GM19468 (cell line): ENCODE results near the gene SLC15A4.
A peak's percentile ranks its signal among the peaks of the same experiment; 100 is the strongest.
"Not testable (repeated sequence)": the region's sequence is repeated elsewhere in the genome, so short reads cannot be mapped to it uniquely, and the experiment has no call there.

Source experiments
- ATAC-seq: cut with Tn5 transposase; IDR thresholded peaks from one replicate; pipeline ENCODE4 v1.9.1; 2021; ENCODE audit warnings: mild to moderate bottlenecking, moderate library complexity, moderate number of reproducible peaks; ENCODE audit not compliant: unreplicated experiment; ENCODE audit errors: extremely low read depth

Gene SLC15A4

DNA sequence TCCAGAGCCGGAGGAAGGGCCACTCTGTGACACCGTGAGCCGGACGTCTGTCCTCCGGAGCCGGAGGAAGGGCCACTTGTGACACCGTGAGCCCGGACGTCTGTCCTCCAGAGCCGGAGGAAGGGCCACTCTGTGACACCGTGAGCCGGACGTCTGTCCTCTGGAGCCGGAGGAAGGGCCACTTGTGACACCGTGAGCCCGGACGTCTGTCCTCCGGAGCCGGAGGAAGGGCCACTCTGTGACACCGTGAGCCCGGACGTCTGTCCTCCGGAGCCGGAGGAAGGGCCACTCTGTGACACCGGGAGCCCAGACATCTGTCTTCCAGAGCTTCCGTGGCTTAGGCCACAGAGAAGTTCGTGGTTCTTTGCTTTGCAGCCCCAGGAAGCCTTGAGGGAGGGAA, 22.9 kb upstream of the SLC15A4 start:
- ATAC-seq, result not testable (repeated sequence)

DNA sequence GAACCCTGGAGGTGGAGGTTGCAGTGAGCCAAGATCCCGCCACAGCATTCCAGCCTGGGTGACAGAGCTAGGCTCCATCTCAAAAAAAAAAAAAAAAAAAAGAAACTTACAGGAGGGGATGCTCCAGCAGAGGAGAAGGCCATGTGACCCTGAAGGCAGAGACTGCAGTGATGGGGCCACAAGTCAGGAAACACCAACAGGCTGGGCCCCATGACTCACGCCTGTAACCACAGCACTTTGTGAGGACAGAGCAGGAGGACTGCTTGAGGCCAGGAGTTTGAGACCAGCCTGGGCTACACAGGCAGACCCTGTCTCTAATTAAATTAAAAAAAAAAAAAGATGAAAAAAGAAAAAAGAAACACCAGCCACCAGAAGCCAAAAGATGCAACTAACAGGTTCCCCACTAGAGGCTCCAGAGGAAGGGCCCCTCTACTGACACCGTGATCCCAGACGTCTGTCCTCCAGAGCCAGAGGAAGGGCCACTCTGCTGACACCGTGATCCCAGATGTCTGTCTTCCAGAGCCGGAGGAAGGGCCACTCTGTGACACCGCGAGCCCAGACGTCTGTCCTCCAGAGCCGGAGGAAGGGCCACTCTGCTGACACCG, 20.4 kb upstream of the SLC15A4 start:
- no peak for ATAC-seq

DNA sequence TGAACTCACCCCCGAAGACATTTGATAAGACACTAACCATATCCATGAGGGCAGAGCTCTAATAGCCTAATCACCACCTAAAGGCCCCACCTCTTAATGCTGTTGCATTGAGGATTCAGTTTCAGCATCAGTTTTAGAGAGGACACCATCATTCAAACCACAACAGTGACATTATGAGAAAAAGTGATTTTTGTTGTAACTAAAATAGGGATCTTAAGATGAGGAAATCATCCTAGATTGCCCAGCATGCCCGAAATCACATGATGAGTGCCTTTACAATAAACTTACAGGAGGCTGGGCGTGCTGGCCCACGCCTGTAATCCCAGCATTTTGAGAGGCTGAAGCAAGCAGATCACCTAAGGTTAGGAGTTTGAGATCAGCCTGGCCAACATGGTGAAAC, 19.8 kb upstream of the SLC15A4 start:
- ATAC-seq, result no peak

DNA sequence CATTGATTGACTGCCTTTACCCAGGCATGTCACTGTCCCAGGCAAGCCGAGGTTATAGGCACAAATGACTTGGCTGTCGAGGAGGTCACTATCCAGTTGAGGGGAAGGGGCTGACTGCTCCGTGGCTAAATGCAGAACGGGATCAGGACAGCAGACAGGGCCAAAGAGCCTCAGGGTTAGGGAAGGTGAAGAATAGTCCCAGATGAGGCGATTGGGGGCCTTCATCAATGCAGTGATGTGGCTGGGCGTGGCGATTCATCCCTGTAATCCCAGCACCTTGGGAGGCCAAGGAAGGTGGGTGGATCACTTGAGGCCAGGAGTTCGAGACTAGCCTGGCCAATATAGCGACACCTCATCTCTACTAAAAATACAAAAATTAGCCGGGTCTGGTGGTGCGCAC, 18.8 kb upstream of the SLC15A4 start:
- ATAC-seq, result no peak

DNA sequence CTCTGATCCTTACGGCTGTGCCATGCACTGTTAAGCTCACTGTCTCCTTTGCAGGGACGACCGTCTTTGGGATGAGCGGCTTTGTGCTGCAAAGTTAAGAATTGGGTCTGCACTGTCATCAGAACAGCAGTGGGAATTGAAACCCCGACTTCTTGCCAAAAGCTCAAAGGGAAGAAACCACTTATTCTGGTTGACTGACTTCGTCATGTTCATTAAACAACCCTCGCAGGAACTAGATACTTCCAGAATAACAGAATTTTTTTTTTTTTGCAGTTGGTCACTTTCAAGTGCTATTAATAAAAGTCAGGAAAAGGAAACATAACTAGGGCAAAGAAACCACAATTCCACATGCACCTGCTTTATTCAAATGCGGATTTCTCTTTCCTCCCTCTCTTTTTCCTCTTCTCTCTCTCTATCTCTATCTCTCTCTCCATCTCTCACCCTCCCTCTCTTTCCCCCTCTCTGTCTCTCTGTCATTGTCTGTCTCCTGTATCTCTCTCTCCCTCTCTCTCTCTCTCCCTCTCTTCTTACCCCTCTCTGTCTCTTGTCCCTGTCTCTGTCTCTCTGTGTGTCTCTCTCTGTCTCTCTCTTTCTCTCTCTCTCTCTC, 17.2 kb upstream of the SLC15A4 start:
- peak; percentile 38 for ATAC-seq

DNA sequence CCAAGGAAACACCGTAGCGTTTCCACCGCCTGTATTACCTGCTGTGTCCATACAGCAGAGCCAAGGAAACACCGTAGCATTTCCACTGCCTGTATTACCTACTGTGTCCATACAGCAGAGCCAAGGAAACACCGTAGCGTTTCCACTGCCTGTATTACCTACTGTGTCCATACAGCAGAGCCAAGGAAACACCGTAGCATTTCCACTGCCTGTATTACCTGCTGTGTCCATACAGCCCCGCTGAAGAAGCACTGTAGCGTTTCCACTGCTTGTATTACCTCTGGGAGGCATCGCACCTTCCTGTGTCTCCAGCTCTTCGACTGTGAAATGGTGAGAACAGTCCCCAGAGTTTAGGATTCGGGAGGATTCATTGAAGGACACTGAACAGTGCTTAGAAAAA, 16.1 kb upstream of the SLC15A4 start:
- not testable (repeated sequence) for ATAC-seq

DNA sequence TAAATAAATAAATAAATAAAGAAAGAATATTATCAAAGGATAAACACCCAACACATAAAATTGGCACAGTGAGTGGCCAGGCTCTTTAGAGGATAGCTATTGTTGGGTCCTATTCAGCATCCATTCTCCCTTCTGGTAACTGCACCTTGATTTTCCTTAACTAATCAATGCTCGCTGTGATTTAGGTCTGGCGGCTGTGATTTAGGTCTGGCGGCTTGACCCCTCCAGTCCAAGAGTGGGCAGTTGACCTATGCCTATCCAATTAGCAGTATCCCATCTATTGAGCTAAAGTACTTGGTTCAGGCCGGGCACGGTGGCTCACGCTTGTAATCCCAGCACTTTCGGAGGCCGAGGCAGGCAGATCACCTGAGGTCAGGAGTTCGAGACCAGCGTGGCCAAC, 9.7 kb upstream of the SLC15A4 start:
- no peak for ATAC-seq

DNA sequence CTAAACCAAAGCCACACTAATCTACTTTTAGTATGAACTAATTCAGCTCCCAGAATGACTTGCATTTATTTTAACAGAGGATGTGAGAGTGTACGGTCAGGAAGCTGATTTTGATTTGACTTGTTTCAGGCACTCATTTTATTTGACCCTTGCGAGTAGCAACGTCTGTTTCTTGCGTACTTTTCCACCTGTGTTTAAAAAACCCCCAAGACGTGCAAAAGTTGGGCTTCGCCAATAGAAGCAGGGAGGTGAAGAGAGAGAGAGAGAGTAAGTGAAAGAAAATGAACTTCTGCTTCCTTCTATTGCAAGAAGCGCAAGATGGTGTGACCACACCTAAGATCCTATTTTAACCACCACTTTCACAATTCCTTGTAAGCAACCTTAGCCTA, 6.7 kb upstream of the SLC15A4 start:
- peak; percentile 22 for ATAC-seq

DNA sequence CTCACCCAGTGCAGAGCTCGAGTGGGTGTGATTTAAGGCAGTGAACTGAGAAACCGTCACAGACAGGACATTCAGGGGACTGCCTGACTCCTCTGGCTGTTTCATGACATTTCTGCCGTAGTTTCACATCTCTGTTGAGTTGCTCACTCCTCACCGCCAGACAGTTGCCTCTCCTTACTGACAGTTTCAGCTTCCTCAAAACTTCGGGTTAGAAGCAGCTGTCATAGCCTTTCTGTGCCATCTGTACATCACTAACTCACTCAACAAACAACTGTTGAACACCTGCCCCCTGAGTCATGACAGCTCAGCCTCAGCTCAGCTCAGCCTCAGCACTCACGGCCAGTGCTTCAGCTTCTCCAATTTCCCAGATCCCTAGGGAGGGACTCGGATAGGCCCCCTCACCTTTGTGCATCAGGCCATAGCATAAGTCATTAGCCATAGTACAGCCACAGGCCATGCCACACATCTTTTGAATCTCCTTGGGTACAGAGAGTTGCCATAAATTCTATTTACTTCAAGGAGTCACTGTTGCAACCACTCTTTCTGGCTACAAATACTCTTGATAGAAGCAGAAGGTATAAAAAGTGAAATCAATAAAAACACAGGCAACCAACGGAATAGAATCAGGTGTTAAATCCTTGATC, 6.2 kb upstream of the SLC15A4 start:
- ATAC-seq, result peak; percentile 94

DNA sequence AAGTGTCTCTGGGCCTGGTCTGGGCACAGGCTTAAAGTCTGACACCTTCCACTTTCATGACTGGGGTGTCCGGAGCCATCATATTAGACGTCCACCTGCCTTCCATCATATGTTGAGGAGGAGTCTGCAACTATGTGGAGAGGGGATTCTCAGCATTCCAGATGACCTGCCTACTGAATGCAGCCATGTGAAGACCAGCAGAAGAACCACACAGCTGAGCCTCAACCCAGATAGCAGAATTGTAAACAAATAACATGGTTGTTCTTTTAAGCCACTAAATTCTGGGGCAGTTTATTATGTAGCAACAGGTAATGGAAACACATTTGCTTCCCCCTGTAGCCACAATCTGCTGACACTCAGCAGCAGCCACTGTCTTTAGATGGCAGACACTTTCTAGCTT, 4.0 kb upstream of the SLC15A4 start:
- ATAC-seq, result no peak

DNA sequence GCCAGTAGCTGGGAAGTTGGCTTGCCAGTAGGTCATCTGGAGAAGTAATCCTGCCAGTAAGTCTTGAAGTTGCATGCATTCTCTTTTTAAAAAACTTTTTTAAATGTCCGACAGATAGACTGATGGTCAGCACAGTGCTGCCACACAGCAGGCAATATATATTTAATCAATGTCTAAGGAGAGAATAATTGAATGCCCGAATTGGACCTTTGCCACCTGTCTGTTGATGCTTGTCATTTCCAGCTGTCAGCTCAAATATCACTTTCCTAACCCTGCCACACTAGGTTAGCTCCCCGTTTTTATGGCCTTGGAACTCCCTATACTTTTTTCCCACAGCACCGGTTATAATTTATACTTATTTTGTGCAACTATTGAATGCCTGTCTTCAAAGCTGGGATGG, 2.1 kb upstream of the SLC15A4 start:
- no peak for ATAC-seq

DNA sequence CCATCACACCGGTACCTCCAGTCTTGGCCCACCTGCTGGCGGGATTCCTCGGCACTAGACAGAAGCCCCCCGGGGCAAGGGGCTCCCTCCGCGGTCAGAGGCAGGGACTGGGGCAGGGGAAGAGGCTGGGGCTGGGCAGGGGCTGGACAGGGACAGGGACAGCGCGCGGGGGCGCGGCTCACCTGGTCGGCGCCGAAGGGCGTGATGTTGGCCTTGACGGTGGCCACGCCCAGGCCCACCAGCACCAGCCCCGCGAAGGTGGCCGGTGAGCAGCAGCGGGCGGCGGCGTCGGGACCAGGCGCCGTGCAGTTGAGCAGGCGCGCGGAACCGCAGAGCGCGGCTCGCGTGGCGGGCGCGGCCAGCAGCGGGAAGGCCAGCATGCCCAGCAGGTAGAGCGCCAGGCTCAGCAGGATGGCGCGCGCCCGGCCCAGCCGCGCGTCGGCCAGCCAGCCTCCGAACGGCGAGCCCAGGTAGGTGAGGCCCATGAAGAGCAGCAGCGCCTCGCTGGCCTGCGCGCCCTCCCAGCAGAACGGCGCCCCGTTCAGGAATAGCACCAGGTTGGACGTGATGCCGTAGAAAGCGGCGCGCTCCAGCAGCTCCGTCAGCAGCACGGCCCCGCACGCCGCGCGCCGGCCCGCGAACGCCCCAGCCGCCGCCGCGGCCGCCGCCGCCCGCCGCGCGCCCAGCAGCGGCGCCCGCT, 392 bp downstream of the SLC15A4 start:
- no peak for ATAC-seq

DNA sequence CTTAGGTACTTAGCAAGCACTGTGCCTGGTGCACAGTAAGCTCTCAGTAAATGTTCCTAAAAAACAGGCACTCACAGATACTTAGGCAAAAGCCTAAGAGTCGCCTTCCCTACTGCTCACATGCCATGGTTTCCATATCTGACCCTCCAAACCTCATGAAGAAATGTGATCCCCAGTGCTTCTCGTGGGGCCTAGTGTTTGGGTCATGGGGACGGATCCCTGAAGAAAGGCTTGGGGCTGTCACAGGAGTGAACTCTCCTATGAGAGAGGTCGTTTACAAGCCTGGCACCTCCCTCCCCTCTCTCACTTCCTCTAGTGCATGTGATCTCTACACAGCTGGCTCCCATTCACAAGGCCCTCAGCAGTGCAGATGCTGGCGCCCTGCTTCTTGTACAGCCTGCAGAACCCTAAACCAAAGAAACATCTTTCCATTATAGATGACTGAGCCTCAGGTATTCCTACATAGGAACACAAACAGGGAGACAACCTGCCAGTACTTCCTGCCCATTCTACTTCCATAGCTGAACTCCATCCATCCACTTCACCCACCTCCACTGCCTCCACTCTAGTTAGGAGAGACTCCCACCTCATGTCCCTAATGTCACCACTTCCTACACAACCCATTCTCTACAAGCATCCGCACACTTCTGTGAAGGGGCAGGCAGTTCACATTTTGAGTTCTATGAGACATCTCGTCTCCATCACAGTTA, 2.9 kb downstream of the SLC15A4 start:
- ATAC-seq, result peak; percentile 75

DNA sequence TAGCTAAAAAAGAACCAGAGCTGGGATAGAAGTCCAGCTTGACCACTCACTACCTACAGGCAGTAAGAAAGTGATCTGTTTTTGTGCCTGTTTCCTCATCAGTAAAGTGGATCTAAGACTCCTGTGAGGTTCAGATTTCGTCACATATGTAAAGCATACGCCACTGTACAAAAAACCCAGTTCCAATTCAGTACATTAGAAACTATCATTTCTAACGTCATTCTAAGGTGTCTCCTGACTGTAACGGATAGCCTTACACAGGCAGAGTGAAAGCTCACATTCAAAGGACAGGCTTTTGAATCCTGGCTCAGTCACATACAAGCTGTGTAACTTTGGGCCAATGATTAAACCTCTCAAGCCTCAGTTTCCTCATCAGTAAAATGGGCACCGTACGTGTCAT, 3.5 kb downstream of the SLC15A4 start:
- no peak for ATAC-seq

DNA sequence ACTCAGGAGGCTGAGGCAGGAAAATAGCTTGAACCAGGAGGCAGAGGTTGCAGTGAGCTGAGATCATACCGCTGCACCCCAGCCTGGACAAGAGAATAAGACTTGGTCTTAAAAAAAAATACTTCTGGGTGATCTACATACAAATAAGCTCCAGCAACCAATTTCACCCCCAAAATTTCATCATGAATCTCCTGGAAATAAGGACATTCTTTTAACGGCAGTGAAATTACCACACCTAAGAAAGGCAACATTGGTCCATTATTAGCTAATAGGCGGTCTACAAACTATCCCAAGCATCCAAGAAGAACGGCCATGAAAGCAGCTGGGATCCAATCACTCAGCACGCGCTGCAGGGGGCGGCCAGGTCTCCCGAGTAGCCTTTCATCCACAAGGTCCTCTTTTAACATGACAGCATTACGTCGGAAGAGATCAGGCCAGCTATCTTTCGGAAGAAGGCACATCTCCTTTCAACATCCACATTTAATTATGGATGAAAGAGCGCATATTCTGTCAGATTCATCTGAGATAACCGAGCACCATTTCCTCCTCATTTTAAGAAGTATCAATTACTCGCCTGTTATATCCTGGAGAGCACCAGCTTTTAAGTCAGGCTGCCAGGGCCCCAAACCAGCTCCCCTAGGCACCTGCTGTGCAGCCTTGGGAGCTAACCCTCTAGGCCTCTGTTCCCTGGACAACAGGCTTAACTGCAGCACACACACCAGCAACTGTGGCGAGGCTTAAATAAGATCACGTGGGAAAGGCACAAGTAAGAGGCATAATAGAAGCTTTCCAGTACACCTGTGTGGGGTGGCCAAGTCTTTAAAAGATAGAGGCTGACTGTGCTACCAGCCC, 4.2 kb downstream of the SLC15A4 start:
- ATAC-seq, result no peak

DNA sequence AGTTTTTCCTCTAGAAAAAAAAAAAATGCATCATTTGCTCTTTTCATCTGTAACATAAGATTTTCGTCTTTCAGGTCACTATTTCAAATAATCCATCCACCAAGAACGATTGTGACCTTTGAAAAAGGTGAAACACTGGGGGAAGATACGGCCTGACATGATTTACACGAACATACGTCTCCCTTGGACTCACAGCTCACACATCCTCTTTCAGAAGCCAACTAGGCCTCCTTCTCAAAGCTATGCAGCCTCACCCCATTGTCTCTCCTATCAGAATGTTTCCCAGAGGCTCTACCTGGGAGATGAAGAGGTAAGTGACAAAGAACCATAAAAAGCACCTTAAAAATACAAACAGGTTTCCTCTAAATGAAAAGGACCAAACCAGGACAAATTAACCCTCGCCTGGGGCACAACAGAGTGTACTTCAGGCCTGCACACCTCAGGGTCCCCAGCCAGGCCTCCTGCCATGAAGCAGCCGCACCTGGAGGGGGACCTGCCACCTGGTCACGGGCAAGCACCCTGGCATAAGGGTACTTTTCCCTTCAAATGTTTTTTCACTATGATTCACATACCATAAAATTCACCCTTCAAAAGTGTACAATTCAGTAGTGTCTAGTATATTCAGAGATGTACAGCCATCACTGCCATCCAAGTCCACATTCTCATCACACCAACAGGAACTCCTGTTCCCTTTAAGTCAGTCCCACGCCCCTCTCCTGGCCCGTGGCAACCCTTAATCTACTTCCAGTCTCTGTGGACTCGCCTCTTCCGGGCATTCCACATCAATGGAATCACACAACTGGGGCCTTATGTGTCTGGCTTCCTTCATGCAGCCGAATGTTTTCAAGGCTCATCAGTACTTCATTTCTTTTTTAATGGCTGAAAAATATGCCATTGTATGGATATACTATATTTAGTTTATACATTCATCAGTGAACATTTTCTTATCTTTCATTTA, 5.4 kb downstream of the SLC15A4 start:
- ATAC-seq, result no peak

DNA sequence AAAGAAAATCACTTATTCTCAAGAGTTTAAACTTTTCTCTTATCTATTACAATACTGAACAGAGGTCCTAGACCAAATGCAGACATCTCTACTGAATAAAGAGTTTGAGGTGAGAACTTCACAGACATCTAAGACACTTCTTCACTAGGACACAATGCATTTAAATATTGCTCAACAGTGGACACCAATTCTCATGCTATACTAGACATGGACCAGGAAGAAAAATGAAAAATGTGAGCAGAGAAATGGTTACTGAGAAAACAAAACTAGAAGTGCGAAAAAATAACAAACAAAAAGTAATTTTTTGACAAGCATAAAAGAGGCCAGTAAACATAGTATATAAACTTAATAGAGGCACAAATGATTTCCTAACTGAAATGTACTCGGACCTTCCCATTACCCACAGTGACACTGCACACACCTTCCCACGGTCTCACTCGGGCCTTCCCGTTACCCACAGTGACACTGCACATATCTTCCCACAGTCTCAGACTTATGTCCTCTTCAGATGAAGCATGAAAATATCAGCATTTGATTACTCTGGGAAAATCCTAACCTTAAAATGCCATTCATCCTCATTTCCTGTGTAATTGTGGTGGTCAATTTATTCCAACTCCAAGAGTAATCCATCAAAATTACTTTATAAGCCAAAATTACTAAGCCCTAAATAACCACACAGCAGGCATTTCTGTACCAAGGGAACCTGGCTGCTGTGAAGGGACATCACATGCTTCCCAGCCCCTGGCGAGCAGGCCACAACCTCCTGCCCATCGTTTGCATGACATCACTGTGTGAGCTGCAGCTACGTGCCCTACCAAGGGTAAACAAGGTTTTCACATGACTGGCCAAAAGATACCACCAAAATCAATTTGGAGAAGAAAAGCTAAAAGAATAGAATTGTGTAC, 6.4 kb downstream of the SLC15A4 start:
- peak; percentile 24 for ATAC-seq

DNA sequence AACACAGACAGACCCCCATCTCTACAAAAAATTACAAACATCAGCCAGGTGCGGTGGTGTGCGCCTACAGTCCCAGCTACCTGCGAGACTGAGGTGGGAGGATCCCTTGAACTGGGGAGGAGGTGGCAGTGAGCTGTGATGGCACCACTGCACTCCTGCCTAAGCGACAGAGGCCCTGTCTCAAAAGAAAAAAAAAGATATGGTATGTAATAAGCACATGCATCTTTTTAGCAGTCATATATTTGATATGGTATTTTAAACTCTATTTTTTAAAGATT, 7.2 kb downstream of the SLC15A4 start:
- ATAC-seq, result no peak
